ENCODE results near the gene ZFC3H1. TPM values are rescaled to one million over a fixed set of nuclear protein-coding genes. Genes with fewer than 3 reads are reported as not detected.
A peak's percentile ranks its signal among the peaks of the same experiment; 100 is the strongest.

ZFC3H1 gene
- total RNA-seq, 6 experiments from 2014 or later: 23.4 to 32.5 (median 30.5) TPM

GRCh38 chr12:71653137-71653536 lies 10.5 kb downstream of the ZFC3H1 start:
- Mint-ChIP-seq H3K27ac (no peak overlapping the region), H3K4me1 (ENCODE audit: low read depth) (peaks cover 41% of the 10 kb centered on the region), H3K36me3 (ENCODE audit: low read depth) (peaks cover 43% of the 10 kb centered on the region), H3K9me3 (no peaks in the 10 kb centered on the region), H3K27me3 (ENCODE audit: insufficient read depth) (no peaks in the 10 kb centered on the region), H3K4me3 (no peak overlapping the region)
- no peak for DNase-seq
- no peak for TF ChIP-seq CTCF (IDR thresholded peaks at IDR 0.05)

- Mint-ChIP-seq H3K4me1 (ENCODE audit: low read depth) (peaks cover 37% of the 10 kb centered on the region), H3K36me3 (ENCODE audit: low read depth) (peaks cover 43% of the 10 kb centered on the region), H3K4me3 (no peak overlapping the region), H3K9me3 (no peaks in the 10 kb centered on the region), H3K27me3 (ENCODE audit: insufficient read depth) (no peaks in the 10 kb centered on the region), H3K27ac (no peak overlapping the region)
- no peak for TF ChIP-seq CTCF (IDR thresholded peaks at IDR 0.05)
- DNase-seq: no peak
Measured at GRCh38 chr12:71652656-71653055, 11.0 kb downstream of the ZFC3H1 start.

DNA sequence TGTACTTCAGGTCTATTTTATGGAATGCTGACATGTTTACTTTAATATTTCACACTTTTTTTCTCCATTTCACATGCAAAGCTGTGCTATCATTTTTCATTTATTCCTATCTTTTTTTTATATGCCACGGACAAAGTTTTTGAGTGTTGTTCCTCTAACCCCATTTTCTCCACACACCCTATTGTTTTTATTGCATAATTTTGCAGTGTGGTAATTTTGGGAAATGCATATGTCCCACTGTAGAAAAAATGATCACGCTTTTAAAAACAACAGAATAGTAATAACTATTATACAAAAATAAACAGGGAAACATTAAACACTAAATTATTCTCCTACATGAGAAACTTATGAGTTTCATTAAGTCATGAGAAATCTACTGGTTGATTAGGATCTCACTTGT lies 14.2 kb downstream of the ZFC3H1 start:
- peaks cover 9% of the 10 kb centered on the region for H3K4me1 Mint-ChIP-seq (ENCODE audit: low read depth)
- no peaks in the 10 kb centered on the region for H3K9me3 Mint-ChIP-seq
- no peak overlapping the region for H3K27ac Mint-ChIP-seq
- H3K36me3 Mint-ChIP-seq (ENCODE audit: low read depth): peaks cover 28% of the 10 kb centered on the region
- DNase-seq: no peak
- H3K27me3 Mint-ChIP-seq (ENCODE audit: insufficient read depth): no peaks in the 10 kb centered on the region
- no peak for TF ChIP-seq CTCF (IDR thresholded peaks at IDR 0.05)
- no peak overlapping the region for H3K4me3 Mint-ChIP-seq

GRCh38 chr12:71648537-71648936 lies 15.1 kb downstream of the ZFC3H1 start:
- DNase-seq: no peak
- Mint-ChIP-seq H3K9me3 (no peaks in the 10 kb centered on the region), H3K27me3 (ENCODE audit: insufficient read depth) (no peaks in the 10 kb centered on the region), H3K27ac (peak overlapping the region; percentile 14; the same call in 1 of the 2 replicates), H3K4me3 (no peak overlapping the region), H3K4me1 (ENCODE audit: low read depth) (peaks cover 6% of the 10 kb centered on the region), H3K36me3 (ENCODE audit: low read depth) (peaks cover 32% of the 10 kb centered on the region)
- no peak for TF ChIP-seq CTCF (IDR thresholded peaks at IDR 0.05)

GRCh38 chr12:71646512-71646911 lies 17.1 kb downstream of the ZFC3H1 start:
- Mint-ChIP-seq H3K27ac (peak overlapping the region; percentile 45), H3K4me3 (no peak overlapping the region), H3K36me3 (ENCODE audit: low read depth) (peaks cover 39% of the 10 kb centered on the region), H3K9me3 (no peaks in the 10 kb centered on the region), H3K4me1 (ENCODE audit: low read depth) (peaks cover 18% of the 10 kb centered on the region), H3K27me3 (ENCODE audit: insufficient read depth) (no peaks in the 10 kb centered on the region)
- TF ChIP-seq CTCF (IDR thresholded peaks at IDR 0.05): no peak
- DNase-seq: no peak

DNA sequence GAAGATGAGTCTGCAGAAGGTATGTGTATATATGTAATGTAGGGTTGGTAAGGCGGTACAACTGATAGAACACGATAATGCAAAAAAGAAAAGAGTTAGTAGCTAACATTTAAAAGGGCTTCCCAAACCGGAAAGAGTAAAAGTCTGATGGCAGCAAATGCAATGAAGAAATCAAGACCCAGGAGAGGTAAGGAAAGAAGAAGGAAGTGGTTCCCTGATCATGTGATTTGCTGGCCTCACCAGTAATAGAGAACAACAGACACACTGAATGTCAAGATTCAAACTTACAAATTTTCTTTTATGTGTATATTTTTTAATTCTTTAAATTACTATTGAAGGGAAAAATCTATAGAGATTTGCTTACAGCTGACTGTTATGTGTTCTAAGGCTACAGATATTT lies 18.4 kb downstream of the ZFC3H1 start:
- peaks cover 22% of the 10 kb centered on the region for H3K4me1 Mint-ChIP-seq (ENCODE audit: low read depth)
- H3K27me3 Mint-ChIP-seq (ENCODE audit: insufficient read depth): no peaks in the 10 kb centered on the region
- TF ChIP-seq CTCF (IDR thresholded peaks at IDR 0.05): no peak
- H3K27ac Mint-ChIP-seq: peak overlapping the region; percentile 8; the same call in 1 of the 2 replicates
- no peak overlapping the region for H3K4me3 Mint-ChIP-seq
- no peaks in the 10 kb centered on the region for H3K9me3 Mint-ChIP-seq
- no peak for DNase-seq
- H3K36me3 Mint-ChIP-seq (ENCODE audit: low read depth): peaks cover 33% of the 10 kb centered on the region

All from HFFc6 (cell line).